Inflammatory macrophage (primary cell): ENCODE data around the gene AKTIP.
"Not testable (repeated sequence)": the region's sequence is repeated elsewhere in the genome, so short reads cannot be mapped to it uniquely, and the experiment has no call there.

ENCODE experiments used
- DNase-seq, 2 donors: peaks; one replicate each; pipeline ENCODE4 v3.0.0-alpha.2; 2020 to 2022
- total RNA-seq, 18 experiments: gene quantifications; one replicate each; lab custom pipeline; 2026; ENCODE audit warnings: mixed read lengths in 6 of 18, inconsistent platforms in 2 of 18; lab: John Stamatoyannopoulos, UW

Gene AKTIP
- total RNA-seq: 2.8 to 12.7 (median 9.7) reads per million in 18 experiments

DNA sequence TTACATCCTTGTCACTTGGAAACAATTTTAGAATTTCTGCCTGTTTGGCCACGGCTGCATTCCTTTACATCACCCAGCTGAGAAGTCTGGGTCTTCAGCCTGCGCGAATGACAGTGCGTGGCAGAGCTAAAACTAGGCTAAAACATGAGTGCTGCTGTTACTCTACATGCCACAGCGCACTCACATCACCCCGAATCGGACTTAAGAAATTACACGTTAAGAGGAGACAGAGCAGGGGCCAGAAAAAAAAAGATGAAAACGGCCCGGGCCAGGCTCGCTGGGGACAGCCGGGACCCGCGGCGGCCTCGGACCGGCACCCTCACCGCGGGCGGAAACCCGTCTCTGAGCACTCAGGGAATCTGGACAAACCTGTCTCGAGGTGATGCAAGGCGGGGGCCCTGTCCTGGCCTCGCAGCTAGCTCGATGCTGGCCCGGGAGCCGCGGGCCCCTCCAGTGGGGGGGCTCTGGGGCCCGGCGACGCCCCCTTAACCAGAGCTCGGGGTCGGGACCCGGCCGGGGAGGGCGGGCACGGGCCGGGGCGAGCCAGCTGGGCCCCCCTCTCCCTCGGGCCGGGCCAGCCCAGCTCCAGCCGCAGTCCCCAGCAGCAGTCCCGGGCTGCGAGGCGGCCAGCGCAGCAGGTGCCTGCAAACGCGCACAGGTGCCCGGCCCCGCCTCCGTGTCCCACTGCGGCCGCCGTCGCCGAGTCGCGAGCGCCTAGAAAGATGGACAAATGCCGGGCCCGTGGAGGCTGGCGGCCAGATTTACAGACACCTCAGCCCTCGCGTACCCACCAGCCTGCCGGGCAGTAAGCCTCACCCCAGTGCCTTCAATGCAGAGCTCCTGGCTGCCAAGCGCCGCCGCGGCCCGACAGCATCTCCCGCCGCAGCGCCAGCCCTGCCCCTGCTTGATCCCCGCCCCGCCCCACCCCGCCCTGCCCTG, at the start of gene AKTIP:
TSS of gene AKTIP (minus strand) at position 879 of the 939 bp plus-strand sequence. CDS start 2,950 bp downstream, outside the sequence.
- DNase-seq: peak in 1 of 2 donors; percentile 9

DNA sequence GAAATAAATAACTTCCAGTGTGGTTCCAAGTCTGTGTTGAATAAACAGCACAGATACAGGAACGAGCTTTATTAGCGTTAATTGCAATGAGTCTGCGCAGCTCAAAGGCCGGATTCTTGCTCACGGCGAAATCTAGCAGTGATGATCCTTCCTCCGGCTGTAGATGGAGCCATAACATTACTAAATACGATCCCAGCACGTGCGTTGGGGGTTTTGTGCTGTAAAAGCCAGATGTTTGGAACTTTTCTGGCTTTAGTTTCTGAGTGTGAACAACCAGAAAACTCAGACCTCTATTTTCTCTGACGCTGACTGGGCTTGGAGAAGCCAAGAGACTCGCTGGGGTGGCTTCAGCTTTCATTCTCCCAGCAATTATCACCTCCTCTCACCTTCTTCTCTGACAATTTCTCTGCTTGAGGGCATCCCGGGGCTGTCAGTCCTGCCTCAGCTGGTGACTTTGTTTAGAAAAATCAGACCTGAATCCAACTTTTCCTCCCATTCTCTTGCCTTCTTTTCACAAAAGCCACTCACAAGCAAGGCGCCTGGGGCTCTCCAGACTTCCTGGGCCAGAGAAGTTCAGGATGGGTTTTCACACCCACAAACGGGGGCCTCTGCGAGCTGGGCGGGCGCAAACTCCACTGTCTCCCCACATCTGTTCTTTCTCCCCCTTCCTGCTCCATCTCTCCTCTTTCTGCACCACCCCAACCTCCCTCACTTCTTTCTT, 47.1 kb upstream of the AKTIP start:
- DNase-seq: peak; percentile 18 to 22

DNA sequence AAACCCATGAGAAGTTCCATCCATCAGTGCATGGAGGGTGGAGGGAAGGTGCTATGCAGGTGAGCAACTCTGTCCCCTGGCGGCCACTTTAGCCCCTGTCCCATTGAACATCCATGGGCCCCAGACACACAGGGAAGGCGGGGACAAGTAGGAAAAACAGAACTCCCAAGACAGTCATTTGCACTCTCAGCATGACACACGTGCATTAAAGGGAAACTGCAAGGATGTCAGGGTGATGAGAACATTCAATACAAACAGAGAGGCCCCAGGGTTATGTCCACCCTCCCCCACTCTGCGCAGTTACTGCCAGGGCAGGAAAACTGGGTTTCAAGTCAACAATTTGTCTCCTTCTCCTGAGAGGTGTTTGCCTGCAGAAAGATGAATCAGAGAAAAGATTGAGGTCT, 44.0 kb upstream of the AKTIP start:
- DNase-seq: no peak

DNA sequence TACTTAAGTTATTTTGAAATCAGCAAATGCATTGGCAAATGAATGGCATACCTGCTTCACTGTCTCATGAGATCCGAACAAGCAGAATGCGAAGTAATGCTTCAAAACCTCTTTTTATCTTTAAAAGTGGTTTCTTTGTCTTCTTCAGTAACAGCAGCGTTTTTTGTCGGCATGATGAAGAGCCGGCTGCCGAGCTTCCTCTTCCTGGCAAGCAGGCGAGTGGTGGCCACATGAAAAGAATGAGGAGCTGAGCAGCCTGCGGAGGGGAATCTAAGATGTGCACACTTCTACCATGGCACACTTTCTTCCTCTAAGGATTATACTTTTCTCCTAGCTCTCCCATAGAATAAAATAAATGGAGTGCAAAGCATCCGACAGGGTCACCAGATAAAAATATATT, 42.4 kb upstream of the AKTIP start:
- DNase-seq: no peak

DNA sequence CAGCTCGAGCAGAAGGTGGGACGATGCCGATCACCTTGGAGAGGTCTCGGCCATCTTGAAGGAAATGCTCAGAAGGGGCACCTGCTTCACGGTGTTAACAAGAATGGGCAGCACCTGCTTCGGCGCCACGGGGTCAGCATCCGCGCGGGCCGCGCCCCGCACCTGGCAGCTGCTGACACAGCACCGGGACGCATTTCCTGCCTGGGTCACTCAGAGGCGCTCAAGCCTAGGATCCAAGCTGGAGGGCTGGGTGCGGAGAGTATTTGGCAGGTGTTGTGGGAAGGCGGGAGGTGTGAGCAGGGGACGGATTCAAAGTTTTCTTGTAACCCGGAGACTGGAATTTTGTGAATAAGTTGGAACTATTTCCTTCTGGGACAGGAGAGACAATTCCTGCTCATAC, 39.3 kb upstream of the AKTIP start:
- DNase-seq: no peak

DNA sequence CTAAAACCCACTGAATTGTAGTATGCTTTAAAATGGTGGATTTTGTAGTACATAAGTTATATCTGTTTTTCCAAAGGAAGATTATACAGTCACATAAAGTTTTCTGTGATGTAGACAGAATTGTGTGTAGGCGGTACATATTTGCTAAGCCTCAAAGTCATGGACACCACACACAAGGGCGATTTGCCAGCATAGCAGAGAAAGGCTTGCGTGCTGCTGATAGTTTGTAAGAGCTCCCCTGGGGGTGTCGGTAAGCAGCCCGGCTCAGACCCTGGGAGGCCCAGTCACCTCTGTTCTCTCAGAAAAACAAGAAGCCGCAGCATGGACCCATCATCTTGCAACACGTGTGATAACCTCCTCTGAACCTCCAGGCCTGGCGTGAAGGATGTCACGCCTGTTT, 38.3 kb upstream of the AKTIP start:
- no peak for DNase-seq

DNA sequence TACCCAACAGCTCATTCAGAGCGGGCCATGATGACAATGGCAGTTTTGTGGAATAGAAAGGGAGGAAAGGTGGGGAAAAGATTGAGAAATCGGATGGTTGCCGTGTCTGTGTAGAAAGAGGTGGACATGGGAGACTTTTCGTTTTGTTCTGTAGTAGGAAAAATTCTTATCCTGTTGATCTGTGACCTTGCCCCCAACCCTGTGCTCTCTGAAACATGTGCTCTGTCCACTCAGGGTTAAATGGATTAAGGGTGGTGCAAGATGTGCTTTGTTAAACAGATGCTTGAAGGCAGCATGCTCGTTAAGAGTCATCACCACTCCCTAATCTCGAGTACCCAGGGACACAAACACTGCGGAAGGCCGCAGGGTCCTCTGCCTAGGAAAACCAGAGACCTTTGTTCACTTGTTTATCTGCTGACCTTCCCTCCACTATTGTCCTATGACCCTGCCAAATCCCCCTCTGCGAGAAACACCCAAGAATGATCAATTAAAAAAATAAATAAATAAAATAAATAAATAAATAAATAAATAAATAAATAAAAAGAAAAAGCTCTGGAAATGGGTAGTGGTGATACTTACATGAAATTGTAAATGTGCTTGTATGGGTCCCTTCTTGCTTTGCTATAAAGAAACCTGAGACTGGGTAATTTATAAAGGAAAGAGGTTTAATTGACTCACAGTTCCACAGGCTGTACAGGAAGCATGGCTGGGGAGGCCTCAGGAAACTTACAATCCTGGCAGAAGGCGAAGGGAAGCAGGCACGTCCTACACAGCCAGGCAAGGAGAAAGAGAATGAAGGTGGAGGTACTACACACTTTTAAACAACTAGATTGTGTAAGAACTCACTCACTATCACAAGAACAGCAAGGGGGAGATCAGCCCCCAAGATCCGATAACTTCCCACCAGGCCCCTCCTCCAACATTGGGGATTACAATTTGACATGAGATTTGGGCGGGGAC, 37.0 kb upstream of the AKTIP start:
- DNase-seq: not testable (repeated sequence)

DNA sequence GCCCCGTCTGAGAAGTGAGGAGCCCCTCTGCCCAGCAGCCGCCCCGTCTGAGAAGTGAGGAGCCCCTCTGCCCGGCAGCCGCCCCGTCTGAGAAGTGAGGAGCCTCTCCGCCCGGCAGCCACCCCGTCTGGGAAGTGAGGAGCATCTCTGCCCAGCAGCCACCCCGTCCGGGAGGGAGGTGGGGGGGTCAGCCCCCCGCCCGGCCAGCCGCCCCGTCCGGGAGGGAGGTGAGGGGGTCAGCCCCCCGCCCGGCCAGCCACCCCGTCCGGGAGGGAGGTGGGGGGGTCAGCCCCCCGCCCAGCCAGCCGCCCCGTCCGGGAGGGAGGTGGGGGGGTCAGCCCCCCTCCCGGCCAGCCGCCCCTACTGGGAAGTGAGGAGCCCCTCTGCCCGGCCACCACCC, 36.3 kb upstream of the AKTIP start:
- not testable (repeated sequence) for DNase-seq

DNA sequence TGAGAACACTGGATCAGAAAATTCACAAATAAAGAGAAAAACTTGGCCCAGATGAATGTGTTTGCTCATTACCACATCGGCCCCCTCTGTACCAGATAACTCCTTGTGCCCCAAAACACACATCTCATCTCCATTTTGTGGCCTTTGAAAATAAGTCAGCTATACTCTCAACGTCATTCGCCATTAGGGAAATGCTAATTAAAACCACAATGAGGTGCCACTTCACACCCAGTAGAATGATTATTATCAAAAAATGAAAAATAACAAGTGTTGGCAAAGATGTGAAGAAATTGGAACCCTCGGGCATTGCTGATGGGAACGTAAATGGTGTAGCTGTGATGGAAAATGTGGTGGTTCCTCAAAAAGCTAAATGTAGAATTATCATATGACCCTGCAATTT, 34.6 kb upstream of the AKTIP start:
- no peak for DNase-seq

DNA sequence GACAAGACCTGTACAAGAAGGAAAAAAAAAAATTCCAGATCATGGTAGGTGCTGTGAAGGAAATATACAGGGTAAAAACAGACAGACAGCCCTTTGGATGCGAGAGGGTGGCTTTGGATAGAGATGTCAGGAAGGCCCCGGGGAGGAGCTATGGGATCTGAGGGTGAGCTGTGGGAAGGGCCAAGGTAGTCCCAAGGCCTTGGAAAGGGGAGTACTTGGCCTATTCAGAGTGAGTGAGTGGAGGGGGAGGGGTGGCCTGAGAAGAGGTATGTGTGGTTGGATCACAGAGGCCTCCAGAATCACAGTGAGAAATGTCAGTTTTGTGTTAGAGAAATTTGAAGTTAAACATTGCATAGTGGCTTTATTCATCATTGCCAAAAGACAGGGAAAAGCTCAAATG, 31.2 kb upstream of the AKTIP start:
- DNase-seq: no peak

DNA sequence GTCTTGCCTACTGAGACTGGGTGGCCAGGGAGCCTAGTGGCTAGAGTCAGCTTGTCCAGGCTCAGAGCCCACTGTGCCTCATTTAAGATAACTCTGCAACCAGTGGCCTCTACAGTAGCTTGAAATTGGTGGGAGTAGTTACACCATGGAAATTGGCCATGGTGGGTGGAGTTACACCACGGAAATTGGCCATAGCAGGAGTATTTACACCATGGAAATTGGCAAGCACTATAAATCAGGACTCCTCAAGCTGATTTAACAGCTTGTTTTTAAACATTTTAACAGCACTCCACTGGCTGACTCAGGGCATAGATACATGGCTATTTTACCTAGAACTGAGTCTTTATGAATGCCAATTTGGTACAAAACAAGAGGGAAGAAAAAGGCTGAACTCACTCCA, 27.7 kb upstream of the AKTIP start:
- DNase-seq: no peak

DNA sequence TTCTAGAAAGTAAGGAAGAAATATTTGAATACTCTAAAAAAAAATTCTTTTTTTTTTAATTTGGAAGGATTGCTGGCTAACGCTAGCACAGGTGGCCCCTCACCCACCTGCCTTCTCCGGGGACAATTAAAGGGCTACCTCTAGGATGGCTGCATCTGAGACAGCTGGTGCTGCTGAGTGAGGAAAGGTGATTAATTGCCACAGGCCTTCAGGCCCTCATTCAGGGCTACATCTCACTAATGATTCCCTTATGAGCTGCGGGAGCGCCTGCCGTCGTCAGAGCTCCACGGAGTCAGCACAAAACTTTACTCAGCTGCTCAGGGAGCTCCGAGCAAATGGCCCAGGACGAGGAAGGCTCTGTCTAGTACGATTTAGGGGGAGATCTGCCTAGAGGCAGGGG, 27.0 kb upstream of the AKTIP start:
- DNase-seq: no peak

DNA sequence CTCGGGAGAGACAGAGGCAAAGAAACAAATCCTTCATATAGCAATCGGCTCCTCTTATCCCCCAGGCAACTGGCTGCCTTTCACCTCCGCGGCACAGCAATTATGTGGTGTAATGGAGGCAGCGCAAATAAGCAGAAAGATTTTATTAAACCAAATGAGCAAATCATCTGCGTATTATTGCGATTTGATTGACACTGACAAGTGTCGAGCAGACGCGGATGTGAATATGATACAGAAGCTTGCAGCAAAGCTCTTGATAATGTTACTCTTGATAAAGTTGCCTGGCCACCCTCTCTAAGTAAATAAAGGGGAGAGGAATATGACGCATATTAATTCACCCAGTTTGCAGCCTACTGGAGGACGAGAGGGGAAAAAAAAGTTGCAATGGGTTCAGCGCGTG, 26.5 kb upstream of the AKTIP start:
- no peak for DNase-seq

DNA sequence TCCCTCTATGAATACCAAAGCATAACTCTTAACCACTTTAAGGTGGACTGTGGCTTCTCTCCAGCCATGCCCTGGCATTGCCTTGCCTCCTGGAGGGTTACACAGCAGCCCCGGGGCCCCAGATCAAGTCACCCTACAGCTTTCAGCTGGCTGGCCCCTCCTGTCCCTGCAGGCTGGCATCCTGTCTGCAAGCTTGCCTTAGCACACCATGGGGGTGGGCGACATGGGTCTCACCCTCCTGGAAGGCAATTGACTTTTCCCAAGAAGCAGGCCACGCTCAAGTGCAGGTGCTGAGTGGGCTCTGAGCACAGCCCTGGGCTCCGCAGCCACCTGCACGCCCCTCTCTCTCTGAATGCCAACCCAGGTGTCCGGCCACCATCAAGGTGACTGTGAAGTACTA, 25.8 kb upstream of the AKTIP start:
- no peak for DNase-seq

DNA sequence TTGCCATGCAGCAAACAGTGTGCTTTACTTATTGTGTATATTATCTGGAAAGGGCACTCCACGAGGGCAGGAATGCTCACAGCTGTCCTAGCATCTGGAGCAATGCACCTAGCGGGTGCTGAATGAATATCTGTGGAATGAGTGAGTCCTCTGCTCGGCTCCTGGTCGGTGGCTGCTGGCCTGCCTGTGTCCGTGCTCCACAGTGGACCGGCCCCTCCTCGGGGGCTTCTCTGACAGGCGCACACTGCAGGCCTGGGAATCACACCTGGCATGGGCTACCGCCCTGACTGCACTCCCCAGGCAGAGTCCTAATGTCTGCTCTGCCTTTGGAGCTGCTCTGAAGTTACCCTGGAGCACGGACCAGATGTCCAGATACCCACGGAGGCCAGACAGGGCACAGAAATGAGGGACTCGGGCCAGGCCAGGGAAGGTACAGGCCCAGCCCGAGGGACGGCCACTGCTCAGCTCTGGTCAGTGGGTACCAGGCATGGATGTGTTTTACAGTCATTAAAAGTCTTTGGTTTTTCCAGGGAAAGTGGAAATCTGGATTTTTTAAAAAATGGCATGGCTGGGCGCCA, 21.1 kb upstream of the AKTIP start:
- no peak for DNase-seq

DNA sequence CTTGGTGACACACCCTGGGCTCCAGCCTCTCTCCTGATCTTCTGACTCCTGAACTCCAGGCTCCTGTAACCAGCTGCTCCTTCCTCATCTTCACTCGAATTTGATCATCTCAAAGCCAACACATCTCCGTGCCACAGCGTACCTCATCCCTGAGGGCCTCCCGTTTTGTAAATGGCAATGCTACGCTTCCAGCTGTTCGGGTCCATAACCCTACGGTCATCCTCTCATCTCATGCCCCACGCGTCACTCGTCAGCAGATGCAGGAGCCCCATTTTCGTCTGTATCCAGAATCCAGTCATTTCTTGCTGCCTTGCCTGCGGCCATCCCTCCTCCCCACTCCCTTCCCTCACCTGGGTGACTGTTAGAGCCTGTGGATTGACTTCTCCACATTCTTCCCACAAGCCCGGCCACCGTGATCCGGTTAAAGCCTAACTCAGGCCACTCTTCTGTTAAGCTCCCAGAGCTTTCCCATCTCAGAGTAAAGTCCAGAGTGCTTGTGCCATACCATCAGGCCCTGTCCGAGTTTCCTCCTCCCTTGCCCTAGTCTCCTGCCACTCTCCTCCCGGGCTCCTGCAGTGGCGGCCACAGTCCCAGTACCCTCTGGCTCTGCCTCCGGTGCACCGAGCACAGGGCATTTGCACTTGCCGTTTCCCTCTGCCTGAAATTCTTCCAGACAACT, 20.3 kb upstream of the AKTIP start:
- DNase-seq: no peak

DNA sequence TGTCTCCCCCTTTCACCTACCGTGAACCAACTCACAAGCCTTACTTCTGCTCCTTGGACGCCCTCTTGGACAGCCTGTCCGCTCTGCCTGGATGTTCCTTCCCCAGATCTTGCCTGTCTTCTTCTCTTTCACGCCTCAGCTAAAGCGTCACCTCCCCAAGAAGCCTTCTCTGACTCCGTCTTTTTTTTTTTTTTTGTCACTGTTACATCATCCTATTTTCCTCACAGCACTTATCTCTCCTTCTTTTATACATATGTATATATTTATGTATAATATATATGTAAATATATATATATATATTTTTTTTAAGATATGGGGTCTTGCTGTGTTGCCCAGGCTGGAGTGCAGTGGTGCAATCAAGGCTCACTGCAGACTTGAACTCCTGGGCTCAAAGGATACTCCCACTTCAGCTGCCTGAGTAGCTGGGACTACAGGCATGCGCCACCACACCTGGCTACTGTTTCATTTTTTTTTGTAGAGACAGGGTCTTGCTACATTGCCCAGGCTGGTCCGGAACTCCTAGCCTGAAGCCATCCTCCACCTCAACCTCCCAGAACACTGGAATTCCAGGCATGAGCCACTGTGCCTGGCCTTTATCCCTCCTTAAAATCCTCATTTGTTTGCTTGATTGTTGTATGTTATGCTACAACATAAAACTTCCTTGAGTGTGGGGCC, 16.5 kb upstream of the AKTIP start:
- no peak for DNase-seq

DNA sequence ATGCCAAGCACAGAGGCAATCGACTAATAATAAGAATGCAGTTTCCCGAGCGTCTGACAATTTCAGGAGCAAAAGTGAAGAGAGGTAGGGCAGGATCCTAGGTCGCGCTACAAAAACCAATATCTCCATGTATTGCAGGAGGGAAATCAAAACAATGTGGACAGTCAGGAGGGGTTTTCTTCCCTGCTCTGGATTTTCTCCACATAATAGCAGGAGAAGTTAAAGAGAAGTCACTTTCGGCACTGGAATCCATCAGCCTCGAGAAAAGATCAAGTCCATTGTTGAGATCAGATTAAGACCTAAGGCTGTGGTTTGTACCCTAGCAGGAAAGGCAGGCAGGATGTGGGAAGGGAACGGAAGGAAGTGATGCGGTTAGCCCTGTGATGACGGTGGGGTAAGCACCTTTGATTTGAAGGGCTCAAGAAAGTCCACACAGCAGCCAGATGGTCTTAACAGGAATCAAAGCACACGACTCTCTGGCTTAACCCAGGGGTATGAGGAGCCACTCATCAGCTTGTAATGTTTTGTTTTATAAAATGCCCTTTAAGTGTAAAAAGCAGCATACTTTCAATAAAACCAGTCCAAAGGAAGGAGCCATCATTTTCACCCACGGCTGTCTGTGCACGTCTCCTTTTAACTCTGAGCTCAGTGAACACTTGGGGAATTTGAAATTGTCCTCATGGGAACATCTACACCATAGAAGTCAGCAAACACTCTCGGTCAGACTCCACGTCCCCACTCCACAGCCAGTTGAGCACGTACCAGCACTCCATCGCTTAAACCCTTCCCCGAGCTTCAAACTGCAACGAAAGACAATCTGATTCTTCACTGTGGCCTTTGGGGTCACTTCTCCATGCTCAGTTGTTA, 15.8 kb upstream of the AKTIP start:
- DNase-seq: no peak

DNA sequence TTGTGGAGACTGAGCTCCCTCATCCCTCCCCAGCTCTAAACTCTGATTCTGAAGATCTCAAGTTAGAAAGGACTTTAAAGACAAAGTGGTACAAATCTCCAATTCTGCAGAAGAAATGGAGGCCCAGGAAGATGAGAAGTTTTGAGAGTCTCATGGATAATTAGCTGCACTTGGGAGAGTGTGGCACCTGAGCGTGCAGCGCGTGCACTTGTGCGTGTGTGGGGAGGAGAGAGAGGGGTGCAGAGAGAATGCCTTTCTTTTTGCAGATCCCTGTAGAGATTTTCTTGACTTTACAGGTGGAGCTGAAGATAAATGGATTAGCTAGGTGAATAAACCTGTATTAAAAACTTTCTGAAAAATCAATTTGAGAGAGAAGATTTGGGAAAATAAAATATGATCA, 14.8 kb upstream of the AKTIP start:
- DNase-seq: no peak

DNA sequence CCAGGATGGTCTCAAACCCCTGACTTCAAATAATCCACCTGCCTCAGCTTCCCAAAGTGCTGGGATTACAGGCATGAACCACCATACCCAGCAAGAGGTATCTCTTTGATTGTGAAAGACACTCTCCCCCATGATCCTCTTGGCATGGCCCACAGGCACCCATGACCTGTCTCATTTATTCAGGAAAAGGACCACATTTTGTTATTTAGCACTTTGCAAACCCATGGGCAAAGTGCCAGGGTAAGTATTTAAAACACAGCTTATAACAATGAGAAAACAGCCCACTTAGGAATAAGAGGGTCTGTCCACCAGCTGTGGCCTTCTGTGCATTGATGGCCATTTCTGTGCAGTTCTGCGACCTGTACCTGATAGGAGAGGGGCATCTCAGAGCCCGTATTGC, 12.8 kb upstream of the AKTIP start:
- no peak for DNase-seq
